ENCODE measurements around the gene KDM1B. TPM values are rescaled to one million over a fixed set of nuclear protein-coding genes. Genes with fewer than 3 reads are reported as not detected.

KDM1B gene
- total RNA-seq, result 10 to 100 TPM; 13.0 to 29.0 (median 22.0) TPM

GRCh38 chr6:18155150-18155863, at the start of gene KDM1B:
Gene KDM1B, plus strand, starts transcription at chr6:18155422. Its CDS starts 4,474 bp downstream, at chr6:18159896.
- TF ChIP-seq EP300 (IDR thresholded peaks at IDR 0.05) (peak in 1 of 4 donors; percentile 38), POLR2A (IDR thresholded peaks at IDR 0.05) (peak in 3 of 4 donors; percentile 74 to 85 (median 82)), POLR2AphosphoS5 (IDR thresholded peaks at IDR 0.05) (peak; percentile 25 to 75), CTCF (IDR thresholded peaks at IDR 0.05) (peak in 4 of 6 experiments; percentile 13 to 34 (median 22))
- peak within 1 kb of the TSS; percentile 92 to 99 (median 96) for H3K4me3 ChIP-seq
- no peaks in the 10 kb centered on the region for H3K9me3 ChIP-seq
- peak; percentile 99 for DNase-seq
- peaks cover 0 to 8% (median 0%) of the 10 kb centered on the region in 4 donors for H3K36me3 ChIP-seq
- peak; percentile 99 for ATAC-seq (ENCODE audit: low FRiP score in 2 of 2)
- peak within 1 kb of the TSS; percentile 91 to 96 (median 93) for H3K27ac ChIP-seq
- H3K27me3 ChIP-seq, result no peaks in the 10 kb centered on the region
- H3K4me1 ChIP-seq, result peaks cover 19 to 27% (median 23%) of the 10 kb centered on the region in 4 donors
- WGBS, 2 donors, result 0 to 1% methylated on average over 15 to 60 of the region's 87 CpGs

GRCh38 chr6:18107061-18107460, 48.2 kb upstream of the KDM1B start:
- no peaks in the 10 kb centered on the region for H3K36me3 ChIP-seq
- DNase-seq (no peak), ATAC-seq (ENCODE audit: low FRiP score in 2 of 2) (no peak)
- H3K27me3 ChIP-seq, result no peaks in the 10 kb centered on the region
- H3K4me1 ChIP-seq, result no peaks in the 10 kb centered on the region
- TF ChIP-seq POLR2A (IDR thresholded peaks at IDR 0.05) (no peak), CTCF (IDR thresholded peaks at IDR 0.05) (no peak), POLR2AphosphoS5 (IDR thresholded peaks at IDR 0.05) (no peak), EP300 (IDR thresholded peaks at IDR 0.05) (no peak)
- no peak overlapping the region for H3K4me3 ChIP-seq
- H3K27ac ChIP-seq, result no peak overlapping the region
- peaks cover 0 to 9% (median 0%) of the 10 kb centered on the region in 4 donors for H3K9me3 ChIP-seq
- WGBS, 2 donors, result 97 to 100% methylated on average over 1 of the region's 1 CpG

- no peaks in the 10 kb centered on the region for H3K36me3 ChIP-seq
- H3K4me3 ChIP-seq, result no peak overlapping the region
- H3K9me3 ChIP-seq, result peaks cover 0 to 9% (median 0%) of the 10 kb centered on the region in 4 donors
- H3K27ac ChIP-seq, result no peak overlapping the region
- DNase-seq, result no peak
- H3K27me3 ChIP-seq, result no peaks in the 10 kb centered on the region
- no peaks in the 10 kb centered on the region for H3K4me1 ChIP-seq
- TF ChIP-seq EP300 (IDR thresholded peaks at IDR 0.05) (no peak), POLR2A (IDR thresholded peaks at IDR 0.05) (no peak), POLR2AphosphoS5 (IDR thresholded peaks at IDR 0.05) (no peak), CTCF (IDR thresholded peaks at IDR 0.05) (no peak)
- no peak for ATAC-seq (ENCODE audit: low FRiP score in 2 of 2)
Observed at GRCh38 chr6:18110162-18110561, 45.1 kb upstream of the KDM1B start.

- no peaks in the 10 kb centered on the region for H3K36me3 ChIP-seq
- no peak for ATAC-seq (ENCODE audit: low FRiP score in 2 of 2)
- DNase-seq, result no peak
- TF ChIP-seq POLR2A (IDR thresholded peaks at IDR 0.05) (no peak), POLR2AphosphoS5 (IDR thresholded peaks at IDR 0.05) (no peak), EP300 (IDR thresholded peaks at IDR 0.05) (no peak), CTCF (IDR thresholded peaks at IDR 0.05) (no peak)
- 80 to 86% methylated on average over 2 of the region's 2 CpGs for WGBS, 2 donors
- H3K27me3 ChIP-seq, result no peaks in the 10 kb centered on the region
- no peak overlapping the region for H3K4me3 ChIP-seq
- H3K9me3 ChIP-seq, result no peaks in the 10 kb centered on the region
- no peaks in the 10 kb centered on the region for H3K4me1 ChIP-seq
- no peak overlapping the region for H3K27ac ChIP-seq
Observed at GRCh38 chr6:18115356-18115755, 39.9 kb upstream of the KDM1B start.

GRCh38 chr6:18117136-18117535, 38.1 kb upstream of the KDM1B start:
- Histone ChIP-seq H3K4me3 (no peak overlapping the region), H3K27me3 (no peaks in the 10 kb centered on the region), H3K4me1 (peaks cover 2 to 6% (median 5%) of the 10 kb centered on the region in 4 donors), H3K9me3 (no peaks in the 10 kb centered on the region), H3K36me3 (no peaks in the 10 kb centered on the region), H3K27ac (no peak overlapping the region)
- DNase-seq, result no peak
- 94% methylated on average over 5 of the region's 5 CpGs for WGBS, 2 donors
- no peak for ATAC-seq (ENCODE audit: low FRiP score in 2 of 2)
- TF ChIP-seq EP300 (IDR thresholded peaks at IDR 0.05), result no peak
- TF ChIP-seq POLR2A (IDR thresholded peaks at IDR 0.05), result no peak
- TF ChIP-seq POLR2AphosphoS5 (IDR thresholded peaks at IDR 0.05), result no peak
- TF ChIP-seq CTCF (IDR thresholded peaks at IDR 0.05), result no peak

Measured in upper lobe of left lung (tissue), 6 donors.